GM12801 (cell line): ENCODE data around the gene SLC6A18.

ENCODE experiments used
- TF ChIP-seq, protein P1 (sequence below): IDR thresholded peaks from one replicate; pipeline ENCODE4 v1.5.1; 2011; ENCODE audit warnings: control low read depth; ENCODE audit not compliant: insufficient read length; ENCODE audit errors: extremely low read depth

The SLC6A18 gene

DNA sequence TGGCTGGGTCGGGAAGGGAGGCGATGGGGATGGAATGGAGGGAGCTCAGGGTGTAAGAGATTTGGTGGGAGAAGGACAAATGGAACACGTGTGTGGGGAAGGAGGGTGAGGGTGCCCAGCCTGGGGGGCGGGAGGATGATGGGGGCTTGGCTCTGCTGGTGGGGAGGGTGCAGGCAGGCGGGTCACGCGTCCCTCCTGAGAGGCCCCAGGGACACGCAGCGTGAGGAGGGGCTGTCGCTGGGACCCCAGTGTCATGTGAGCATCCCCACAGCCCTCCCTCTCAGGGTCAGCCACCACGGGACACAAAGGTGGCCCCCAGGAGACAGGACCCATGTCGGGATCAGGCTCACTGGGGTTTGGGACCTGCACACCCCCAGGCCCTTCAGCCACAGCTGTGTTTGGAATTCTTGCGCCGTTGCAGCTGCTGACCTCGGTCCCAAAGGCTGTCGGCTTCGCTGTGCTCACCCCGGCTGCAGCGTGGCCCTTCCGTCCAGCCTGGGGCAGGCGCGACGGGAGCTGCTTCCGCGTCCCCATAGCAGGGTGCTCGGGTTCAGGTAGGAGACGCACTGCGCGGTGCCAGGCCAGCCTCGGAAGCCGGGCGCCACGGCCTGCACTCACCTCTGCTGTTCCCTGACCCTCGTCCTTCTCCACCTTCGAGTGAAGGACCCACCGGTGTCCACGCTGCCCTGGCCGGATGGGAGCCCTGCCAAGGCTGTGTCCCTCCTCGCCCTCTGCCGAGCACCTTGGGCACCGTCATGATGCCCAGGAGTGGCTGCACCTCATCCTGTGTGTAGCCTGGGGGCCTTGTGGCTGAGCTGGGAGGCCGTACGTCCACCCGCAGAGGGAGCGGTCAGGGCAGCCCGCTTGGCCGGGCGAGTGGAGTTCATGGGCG is 18.4 kb upstream of the SLC6A18 start:
- TF ChIP-seq, protein P1, sequence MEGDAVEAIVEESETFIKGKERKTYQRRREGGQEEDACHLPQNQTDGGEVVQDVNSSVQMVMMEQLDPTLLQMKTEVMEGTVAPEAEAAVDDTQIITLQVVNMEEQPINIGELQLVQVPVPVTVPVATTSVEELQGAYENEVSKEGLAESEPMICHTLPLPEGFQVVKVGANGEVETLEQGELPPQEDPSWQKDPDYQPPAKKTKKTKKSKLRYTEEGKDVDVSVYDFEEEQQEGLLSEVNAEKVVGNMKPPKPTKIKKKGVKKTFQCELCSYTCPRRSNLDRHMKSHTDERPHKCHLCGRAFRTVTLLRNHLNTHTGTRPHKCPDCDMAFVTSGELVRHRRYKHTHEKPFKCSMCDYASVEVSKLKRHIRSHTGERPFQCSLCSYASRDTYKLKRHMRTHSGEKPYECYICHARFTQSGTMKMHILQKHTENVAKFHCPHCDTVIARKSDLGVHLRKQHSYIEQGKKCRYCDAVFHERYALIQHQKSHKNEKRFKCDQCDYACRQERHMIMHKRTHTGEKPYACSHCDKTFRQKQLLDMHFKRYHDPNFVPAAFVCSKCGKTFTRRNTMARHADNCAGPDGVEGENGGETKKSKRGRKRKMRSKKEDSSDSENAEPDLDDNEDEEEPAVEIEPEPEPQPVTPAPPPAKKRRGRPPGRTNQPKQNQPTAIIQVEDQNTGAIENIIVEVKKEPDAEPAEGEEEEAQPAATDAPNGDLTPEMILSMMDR, result no peak

DNA sequence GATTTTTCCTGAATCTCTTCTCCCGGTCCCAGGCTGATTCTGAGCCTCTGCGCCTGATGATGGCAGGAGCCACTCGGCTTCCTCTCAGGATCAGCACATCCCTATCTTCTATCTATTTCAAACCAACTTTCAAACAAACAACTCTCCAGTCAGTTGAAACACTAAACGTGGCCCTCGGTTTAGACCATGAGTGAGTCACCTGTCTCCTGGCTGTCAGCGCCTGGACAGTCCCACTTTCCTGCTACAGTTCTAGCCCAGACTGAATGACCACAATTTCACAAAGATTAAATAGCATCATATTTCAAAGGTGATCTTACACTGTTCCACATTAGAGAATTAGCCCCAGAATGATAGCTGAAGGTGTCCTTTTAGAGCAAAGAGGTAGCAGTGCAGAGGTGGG is 17.6 kb upstream of the SLC6A18 start:
- TF ChIP-seq, protein P1, result no peak

DNA sequence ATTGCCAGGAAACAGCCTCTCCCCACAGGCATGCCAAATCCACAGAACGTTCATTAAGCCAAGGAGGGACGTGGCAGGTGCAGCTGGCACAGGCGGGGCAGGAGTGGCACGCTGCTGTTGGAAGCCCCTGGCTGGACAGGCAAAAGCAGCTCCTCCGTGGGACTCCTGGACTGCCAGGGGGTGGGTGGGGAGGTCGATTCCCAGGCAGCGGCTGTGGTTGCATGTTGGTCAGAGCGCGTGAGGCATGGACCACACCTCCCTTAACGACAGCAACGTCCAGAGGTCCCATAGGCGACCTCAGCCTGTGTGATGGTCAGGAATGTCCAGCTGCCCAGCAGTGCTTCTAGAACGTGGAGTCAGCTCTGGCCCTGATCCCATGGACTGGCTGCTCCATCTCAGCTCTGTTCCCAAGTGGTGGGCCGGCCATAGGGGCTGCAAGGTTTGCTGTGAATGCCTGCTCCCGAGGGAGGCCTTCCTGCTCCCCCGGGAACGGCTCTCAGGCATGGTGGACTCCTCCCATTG is 16.9 kb upstream of the SLC6A18 start:
- TF ChIP-seq, protein P1, result no peak

DNA sequence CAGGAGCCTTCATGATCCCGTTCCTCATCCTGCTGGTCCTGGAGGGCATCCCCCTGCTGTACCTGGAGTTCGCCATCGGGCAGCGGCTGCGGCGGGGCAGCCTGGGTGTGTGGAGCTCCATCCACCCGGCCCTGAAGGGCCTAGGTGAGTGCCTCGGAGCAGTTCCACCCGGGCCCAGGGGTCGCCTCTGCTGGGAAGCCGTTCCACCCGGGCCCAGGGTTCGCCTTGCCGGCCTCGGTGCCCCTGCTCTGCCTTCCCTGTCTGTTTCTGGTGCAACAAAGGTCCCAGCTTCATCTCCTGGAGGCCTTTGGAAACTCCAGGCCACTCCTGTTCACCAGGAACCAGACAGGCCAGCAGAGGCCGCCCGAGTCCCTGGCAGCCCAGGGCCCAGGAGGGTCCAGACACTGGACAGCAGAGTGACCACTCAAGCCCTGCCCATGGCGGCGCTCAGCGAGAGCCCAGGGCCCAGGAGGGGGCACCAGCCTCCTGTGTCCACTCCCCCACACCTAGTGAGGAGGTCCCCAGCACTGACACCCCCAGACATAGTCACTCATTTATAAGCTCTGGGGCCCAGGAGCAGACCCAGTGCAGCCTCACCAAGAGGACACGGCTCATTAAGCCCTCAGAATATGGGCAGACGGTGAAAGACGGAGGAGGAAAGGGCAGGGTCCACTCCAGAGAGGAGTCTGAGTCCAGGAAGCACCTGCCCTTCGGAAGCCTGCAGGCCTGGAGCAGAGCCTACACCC is 16.3 kb upstream of the SLC6A18 start:
- TF ChIP-seq, protein P1, result no peak

DNA sequence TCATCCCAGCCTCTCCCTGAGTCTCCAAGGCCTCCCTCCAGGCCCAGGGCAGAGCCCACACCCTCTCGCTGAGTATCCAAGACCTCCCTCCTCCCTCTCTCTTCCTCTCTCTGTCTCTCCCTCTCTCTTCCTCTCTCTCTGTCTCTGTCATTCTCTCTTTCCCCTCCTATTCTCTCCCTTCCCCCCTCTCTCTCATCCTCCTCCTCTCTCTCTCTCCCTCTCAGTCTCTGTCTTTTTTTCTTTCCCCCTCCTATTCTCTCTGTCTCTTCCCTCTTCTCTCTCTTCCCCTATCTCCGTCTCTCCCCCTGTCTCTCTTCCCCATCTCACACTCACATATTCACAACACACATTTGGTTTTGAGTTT is 15.7 kb upstream of the SLC6A18 start:
- TF ChIP-seq, protein P1, result no peak

DNA sequence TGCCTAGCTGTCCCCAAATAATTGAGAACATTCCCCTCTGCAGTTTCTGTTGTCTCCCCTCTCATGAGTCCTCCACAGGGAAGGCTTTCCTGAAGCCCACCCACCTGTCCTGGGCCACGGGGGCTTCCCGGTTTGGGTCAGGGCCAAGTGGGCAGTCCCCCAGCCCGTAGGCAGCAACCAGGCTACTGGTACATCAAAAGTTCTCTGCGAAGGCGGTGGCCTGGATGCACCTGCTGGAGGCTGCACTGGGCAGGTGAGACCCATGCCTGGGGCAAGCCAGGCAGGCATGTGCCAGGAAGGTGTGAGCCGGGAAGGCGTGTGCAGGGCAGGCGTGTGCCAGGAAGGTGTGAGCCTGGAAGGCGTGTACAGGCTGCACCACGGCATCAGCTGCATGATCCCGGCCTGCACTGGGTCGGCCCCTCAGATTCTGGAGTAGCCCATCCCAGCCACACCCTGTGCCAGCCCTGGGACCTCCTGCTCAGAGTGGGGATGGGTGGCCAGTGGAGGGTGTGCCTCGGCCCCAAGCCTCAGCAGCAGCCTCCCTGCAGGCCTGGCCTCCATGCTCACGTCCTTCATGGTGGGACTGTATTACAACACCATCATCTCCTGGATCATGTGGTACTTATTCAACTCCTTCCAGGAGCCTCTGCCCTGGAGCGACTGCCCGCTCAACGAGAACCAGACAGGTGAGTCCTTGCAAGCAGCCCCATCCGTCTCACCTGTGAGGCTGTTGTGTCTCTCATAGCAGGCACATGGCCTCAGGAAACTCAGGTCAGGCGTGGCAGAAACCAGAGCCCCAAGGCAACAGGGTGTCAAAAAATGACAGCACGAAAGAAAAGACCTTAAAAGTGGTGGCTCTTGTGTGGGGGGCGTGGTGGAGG is 15.0 kb upstream of the SLC6A18 start:
- TF ChIP-seq, protein P1, result no peak

DNA sequence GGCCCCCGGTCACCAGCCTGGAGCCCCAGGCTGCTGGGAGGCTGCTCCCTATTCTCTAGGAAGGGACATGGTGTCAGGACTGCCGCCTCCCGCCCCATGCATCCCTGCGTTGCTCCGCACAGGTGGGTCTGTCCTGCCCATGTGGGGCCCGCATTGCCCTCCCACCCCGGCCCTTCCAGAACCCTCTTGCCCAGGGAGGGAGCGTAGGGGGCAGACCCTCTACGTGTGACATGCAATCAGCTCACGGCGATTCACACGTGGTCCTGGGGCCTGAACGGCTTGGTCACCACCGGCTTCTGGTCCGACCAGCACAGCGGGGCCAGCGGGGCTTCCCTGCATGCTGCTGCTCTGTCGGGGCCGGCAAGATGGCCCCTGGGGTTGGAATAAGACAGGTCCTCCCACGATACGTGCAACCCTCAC is 14.3 kb upstream of the SLC6A18 start:
- TF ChIP-seq, protein P1, result no peak
